Amniotic stem cell (primary cell): ENCODE results near the gene E2F1.
"Not testable (repeated sequence)": the region's sequence is repeated elsewhere in the genome, so short reads cannot be mapped to it uniquely, and the experiment has no call there.

Source experiments
- DNase-seq: peaks from one replicate; lab custom pipeline; 2025; lab: John Stamatoyannopoulos, UW

The E2F1 gene

DNA sequence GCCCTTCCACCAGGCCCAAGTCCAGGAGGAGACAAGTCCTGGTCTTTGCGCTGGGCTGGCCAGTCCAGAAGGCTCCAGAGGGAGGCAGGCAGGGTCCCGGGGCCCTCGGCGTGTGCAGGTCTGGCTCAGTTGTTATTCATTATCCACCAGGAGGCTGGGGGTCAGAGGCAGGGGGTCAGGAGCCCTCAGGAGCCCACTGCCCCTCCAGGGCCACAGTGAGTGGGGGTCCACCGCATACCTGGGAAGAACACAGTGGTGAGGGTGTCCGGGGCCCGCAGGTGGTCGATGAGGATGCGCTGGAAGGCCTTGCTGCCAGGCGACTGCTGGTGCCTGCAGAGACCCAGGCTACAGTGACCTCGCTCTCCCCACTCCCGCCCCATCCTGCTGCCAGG is 28.5 kb downstream of the E2F1 start:
- no peak for DNase-seq

DNA sequence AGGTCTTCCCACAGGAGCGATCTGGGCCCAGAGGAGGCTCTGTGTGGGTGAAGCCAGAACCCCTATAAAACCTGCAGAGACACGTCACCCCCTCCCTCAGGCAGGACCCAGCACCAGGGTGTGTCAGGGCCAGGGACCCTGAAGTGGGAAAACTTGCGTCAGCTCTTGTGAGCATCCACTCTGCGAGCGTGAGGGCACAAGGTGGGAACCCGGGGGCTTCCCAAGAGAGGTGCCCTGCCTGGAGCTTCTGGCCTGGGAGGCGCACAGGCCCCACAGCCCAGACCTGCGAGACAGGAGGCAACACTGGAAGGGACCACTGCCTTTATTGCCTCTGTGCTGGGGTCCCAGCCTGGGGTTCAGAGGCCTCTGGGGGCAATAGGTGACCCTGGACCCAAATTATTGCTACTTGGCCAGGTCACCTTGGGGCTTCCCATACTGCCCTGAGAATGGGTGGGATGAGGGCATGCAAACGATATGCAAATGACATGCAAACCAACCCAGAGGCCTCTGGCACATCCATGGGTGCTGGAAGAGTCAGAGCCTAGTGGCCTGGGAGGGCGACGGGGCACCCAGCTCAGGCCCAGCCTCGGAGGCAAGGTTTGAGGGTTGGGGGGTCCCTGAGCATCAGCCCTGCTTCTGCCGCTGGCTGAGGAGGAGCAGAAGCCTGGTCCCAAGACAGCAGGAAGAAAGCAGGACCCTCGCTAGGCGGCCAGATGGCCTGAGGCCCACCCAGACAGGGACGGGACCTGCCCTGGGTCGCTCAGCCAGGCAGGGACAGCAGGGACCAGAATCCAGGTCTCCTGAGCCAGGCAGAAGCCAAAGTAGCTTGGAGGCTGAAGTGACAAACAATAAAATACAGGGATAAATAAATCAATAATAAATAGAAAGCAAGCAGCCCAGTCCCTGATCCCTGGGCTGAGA is 29.1 kb downstream of the E2F1 start:
- DNase-seq: no peak

DNA sequence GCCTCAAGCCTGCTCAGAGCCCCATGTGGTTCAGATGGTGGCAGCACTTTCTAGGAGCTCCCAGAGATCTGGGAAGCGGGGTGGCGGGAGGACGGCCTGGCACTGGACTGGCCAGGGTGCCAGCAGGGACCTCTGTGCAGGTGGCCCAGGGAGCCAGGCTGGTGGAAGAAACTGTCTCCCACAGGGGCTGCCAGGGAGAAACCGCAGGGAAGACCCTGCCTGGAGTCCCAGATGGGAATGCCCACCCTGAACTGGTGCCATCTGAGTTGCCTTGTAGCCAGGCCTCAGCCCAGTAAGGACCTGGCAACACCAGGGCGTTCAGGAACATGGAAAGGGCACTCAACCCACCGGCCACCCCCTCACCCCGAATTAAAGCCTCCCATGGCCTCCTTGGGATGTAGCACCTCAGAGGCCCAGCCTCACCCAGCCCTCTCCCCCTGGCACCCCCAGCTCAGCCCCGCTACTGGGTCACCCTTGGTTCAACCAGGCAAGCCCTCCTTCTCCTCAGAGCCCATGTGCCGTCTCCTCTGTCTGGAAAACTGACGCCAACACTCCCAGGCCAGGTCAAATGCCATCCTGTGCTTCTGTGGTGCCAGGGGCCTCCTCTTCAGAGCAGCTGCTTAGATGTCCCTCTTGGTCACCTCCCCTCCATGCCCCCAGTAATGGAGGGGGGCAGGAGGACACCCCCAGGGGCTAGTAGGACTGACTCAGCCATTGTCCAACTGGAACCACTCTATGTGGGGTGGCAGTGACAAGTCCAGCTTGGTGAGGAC is 30.0 kb downstream of the E2F1 start:
- no peak for DNase-seq

DNA sequence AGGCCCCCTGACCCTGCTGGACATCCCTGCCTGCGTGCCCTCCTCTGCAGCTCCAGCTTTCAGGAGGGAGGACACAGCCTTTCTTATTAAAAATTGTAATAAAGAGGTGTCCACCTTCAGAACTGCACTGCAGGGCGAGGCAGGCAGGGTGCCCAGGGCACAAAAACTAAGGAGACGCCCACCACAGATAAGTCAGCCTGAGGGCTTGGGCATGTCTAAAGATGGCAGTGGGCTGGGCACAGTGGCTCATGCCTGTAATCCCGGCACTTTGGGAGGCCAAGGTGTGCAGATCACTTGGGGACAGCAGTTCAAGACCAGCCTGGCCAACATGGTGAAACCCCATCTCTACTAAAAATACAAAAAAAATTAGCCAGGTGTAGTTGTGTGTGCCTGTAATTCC is 31.0 kb downstream of the E2F1 start:
- no peak for DNase-seq

DNA sequence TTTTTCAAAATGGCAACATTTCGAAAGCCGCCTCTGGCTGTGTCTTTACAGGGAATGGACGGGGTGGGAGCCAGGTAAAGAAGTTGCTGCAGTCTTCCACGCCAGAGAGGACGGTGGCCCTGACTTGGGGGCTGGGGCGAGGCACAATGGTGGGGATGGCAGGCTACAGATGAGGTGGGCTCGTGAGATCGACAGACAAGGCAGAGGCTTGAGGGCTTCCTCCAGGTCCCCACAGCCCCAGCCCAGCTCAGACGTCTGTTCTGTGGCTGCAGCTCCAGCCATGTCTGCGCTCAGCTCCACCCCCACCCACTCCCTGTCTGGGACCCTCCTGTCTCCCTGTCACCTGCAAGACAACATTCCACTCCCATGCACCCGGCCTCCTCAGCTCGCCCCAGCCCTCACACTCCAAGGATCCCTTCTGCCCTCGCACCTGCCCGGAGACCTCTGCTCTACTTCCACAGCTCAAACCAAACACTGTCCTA is 31.5 kb downstream of the E2F1 start:
- no peak for DNase-seq

DNA sequence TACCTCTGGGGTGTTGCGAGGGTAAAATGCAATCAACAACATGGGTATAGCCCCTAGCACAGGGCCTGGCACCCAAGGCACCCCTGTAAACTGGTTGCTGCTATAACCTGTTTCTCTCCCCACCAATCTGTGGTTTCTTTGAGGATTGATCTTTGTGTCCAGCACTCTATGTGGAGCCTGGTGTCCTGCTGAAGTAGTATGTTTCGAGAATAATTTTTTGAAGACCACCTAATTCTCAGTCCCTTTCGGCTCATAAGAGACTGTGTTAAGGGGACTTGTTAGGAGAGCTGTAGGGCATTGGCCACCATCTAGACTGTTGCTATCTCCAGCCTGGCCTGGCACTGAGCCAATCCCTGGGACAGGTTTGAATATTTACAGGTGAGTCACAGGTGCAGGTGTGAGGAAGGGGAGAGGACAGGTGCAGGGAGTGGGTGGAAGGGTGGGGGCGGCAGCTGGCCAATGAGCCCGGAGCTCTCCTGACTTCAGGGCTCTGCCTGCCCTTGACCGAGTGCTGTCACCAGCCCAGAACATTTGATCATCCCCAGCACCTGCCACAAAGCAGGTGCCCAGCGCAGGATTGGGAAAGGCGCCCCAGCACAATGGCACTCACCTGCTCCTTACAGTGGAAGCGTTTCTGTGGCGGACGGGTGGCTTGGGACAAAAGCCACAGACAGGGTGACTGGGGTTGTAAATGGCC is 32.1 kb downstream of the E2F1 start:
- no peak for DNase-seq

DNA sequence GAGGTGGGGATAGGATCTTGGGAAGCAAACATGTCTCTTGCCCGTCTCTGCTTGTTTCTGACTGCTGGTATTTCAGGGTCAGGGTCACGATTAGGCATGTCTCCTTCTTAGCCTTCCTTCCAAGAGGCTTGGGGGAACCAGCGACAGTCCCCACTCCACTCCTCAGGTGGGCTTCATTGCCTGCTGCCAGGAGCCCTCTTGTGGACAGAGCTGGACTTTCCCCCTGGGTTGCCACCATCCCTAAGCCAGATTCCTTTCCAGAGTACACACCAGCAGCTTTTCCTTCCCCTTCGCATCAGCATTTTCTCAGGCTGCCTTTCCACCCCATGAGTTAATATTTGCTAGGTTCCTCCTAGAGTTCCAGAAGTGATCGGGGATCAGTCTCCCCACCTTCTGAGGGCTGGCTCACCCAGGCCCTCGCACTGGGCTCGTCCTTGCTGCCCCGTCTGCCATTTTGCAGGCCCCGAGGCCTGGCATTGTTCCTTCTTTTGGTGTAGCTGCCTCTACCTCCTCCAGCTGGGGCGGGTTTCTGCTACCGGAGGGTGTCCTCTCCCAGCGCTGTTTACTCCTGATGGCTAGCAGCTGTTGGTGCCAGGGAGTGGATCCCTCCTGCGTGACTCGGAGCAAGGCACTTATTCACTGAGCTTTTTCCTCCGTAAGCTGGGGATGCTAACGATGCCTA is 32.8 kb downstream of the E2F1 start:
- peak; percentile 33 for DNase-seq

DNA sequence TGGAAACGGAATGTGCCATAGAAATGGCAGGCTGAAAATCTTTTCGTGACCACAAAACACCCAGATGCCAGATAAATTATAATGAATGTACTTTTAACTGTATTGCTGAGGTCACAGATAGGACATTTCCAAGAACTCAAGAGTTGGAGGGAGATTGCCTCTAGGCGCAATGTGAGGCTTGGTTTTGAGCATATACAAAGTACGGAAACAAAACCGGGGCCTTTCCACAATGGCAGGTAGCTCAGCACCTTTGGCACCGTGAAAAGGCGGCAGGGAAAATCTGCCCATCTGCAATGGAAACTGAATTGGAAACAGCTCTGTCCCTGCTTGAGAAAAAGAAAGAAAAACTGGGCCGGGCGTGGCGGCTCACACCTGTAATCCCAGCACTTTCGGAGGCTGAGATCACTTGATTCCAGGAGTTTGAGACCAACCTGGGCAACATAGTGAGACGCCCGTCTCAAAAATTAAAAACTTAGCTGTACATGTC is 34.6 kb downstream of the E2F1 start:
- no peak for DNase-seq

DNA sequence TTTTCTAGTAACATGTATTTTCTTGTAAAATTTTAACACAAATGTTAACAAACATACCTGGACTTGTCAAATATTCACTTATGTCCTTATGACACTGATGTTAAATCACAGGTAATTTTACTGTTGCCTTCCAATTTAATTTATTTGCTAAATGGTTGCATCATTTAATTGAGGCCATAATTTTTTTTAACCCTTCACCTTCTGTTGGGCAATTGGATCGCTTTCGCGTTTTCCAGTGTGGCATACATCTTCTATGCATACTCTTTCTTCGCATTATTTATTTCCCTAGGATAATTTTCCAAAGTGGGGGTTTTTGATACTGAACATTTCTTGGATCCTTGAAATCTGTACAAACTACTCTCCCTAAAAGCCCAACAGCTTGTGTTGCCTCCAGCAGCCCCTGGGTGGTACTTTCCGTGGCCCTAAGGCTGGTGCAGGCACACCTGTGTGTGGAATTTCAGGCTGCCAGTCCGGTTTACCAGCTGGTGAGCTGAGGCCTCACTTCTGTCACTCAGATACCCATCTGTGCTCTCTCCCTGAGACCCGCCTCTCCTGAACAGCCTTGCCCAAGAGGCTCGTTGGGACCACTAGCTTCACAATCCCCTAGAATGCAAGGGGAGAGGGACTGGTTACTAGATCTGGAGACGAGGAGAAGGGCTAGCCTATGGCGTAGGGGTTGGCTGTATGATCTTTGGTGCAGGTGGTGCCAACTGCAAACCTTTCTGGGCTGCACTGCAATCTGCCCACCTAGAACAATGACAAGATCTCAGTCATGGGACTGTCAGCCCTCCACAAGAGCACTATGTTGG is 35.2 kb downstream of the E2F1 start:
- DNase-seq: no peak

DNA sequence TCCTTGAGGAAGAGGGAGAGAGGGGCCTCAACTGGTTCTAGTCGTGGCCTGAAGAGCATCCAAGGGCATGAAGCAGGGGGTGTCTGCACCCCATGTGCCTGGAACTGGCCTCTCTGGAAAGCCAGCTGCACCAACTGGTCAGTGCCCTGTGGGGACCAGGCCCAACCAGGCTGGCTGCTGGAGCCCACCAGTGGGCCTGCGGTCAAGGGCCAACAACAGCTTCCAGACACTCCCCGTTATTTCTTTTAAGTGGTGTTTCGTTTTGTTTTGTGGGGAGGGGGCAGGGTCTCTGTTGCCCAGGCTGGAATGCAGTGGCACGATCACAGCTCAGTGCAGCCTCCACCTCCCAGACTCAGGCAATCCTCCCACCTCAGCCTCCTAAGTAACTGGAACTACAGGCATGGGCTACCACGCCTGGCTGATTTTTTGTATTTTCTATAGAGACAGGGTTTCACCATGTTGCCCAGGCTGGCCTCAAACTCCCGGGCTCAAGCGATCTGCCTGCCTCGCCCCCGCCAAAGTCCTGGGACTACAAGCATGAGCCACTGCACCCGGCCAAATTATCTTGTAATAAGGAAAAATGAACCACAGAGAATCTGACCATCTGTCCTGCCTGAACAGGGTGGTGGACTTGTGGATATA is 36.0 kb downstream of the E2F1 start:
- DNase-seq: no peak

DNA sequence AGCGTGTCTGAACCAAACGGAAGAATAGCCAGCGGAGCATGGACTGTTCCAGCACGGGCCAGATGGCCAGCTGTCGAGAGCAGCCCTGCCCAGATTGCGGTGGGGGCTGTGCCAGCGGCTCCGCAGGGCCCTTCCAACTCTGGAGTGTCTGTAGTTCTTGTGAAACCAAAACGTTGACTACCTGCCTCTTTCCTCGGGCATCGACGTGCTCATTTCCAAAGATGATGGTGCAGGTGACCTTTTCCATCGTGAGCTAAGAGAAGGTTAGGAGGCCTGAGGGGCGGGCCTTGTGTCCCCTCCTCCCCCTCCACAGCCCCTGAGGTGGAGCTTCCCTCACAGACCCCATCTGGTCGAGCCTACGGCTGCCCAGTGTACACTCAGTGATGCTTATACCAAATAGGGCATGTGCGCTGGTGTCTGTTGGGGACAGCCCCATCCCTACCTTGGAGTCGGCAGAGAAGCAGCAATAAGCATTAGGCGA is 36.9 kb downstream of the E2F1 start:
- DNase-seq: no peak

DNA sequence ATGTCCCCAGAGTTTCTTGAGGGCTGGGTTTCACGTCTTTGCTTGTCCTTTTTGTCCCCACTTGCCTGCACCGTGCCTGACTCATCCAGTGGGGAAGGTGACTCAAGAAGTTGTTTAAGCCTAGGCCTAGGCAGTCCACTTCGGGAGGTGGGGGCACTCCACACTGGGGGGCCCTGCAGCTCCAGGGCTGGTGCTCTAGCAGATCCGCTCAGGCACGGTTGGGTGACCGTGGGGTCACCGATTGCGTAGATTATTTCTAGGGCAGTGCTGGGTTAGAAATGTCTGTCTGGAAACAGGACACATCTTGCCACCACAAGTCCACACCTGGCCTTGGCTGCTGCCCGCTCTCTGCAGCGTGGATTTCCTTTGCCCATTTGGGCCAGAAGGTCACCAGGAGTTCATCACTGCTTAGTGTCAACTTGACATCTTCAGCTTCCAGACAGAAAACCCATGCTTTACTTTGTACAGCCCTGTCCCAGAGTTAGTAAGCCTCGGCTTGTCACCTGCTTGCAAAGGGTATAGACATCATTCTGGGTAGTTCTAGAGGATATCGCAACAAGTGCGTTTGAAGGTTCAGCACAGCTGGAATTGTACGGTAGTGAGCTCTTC is 37.7 kb downstream of the E2F1 start:
- DNase-seq: no peak

DNA sequence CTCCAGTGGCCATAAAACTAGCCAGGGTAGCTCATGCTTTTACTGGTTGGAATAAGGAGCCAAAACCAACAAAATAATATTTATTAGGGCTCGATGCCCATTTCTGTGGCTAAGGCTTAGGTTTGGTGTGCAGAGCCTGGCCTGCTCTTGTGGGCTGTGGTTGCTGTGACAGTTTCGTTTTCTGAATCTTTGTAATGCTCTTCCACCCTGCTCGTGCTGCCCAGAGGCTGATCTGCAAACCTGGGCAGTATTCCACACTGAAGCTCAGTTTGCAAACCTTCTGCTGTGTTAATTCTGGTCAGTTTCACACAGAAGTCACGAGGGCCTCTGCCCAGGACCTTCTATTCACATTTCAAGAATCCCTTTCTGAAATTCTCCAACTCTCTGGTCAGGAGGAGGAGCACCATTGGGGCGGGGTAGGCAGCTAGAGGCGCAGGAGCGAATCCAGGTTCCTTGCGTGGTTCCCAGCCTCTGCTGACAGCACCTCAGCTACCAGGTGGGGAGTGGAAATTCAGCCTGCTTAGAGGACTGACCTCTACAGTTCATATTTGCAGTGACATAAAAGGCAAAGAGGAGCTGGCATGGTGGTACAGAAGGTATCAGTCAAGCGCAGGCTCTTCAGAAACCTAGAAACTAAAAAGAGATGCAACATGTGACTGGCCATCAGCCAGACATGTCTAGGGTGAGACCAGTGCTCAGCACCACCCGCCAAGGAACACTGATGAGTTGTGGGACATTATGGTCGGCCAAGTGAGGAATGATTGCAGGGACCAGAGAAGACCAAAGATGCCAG is 38.4 kb downstream of the E2F1 start:
- DNase-seq: no peak

DNA sequence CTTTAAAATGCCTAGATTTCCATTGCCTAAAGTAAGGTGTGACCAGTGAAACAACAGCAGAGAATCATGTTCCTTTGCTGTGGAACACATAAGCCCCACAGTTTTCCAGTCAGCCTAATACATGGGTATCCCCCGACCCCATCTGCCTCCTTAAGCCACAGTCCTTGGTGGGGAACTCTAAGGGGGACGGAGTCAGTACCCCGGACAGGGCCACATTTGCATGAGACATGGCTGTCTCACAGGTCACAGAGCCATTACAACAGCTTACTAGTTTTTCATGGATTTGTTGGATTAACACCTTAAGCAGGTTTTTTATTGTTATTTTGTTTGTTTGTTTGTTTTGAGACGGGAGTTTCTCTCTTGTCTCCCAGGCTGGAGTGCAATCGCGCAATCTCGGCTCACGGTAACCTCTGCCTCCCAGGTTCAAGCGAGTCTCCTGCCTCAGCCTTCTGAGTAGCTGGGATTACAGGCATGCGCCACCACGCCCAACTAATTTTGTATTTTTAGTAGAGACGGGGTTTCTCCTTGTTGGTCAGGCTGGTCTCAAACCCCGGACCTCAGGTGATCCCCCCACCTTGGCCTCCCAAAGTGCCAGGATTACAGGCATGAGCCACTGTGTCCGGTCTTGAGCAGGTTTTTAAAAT is 39.1 kb downstream of the E2F1 start:
- not testable (repeated sequence) for DNase-seq

DNA sequence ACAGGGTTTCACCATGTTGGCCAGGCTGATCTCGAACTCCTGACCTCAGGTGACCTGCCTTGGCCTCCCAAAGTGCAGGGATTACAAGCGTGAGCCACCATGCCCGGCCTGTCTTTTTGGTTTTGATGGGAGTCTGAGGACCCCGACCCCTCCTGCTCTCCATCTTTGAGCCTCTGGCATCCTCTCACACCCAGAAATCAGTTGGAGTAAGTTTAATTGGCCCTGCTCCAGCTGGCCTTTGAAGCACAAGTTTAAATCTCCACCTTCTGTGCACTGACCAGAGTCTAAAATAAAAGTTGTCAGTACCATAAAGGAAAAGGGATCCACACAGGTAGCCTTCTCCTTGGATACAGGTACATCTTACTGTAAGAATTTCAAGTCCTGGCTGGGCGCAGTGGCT is 40.0 kb downstream of the E2F1 start:
- no peak for DNase-seq

DNA sequence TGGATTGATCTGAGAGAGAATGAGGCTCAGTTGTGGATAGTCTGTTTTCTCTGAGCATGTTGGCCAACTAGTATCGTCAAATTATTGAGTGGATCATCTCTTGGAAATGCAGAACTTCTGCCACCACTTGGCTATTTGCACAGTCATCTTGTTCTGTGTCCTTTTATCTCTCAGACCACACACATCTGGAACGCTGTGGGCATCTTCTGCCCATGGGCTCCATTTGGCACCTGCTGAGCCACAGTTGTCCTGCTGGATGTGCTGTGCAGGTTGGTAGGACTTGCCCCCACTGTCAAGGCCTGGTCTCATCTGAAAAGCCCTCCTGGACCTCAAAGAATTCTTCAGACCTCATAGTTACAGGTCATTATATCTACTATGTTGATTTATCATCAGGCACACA is 40.8 kb downstream of the E2F1 start:
- DNase-seq: no peak

DNA sequence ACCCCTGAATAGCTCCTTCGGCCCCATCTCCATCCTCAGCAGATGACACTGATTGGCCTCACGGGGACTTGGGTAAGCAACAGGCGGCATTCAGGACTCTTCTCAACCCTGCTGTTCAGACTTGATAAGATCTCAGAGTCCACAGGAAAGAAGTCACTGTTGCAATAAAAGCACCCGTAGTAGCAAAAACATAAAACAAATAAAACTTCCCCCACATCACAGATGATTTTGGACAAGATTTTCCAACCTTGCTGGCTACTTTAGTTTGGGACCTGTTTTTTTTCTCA is 41.2 kb downstream of the E2F1 start:
- DNase-seq: no peak

DNA sequence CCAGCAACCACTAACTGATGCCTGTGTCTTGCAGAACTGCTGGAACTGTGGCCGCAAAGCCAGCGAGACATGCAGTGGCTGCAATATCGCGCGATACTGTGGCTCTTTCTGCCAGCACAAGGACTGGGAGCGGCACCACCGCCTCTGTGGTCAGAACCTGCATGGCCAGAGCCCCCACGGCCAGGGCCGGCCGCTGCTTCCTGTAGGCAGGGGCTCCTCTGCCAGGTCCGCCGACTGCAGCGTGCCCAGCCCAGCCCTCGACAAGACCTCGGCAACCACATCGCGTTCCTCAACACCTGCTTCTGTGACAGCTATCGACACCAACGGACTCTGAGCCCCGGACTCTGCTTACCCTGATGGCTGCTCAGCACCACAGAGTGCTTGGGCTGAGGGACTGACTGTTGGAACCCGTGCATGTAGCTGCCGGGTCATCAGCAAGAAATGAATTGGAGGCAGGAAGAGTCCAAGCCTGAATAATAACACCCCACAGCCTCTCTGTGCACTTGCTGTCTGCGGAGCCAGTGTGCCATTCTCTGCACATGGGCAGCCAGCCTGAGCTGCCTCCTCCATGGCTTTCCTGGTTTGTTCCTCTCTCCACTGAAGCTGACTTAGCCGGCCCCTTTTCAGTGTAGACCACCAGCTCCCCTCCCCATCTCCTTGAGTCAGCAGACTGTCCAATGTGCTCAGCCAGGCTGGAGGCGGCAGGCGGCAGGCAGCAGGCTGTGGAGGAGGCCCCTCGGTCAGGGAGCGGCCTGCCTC is 41.7 kb downstream of the E2F1 start:
- no peak for DNase-seq
